ENCODE measurements around the gene TNS1. TPM values are rescaled to one million over a fixed set of nuclear protein-coding genes. Genes with fewer than 3 reads are reported as not detected.

TNS1 gene
- total RNA-seq, 1 donor from 2014 or later, result 25.1 TPM

- TF ChIP-seq CTCF (conservative IDR thresholded peaks at IDR 0.05; ENCODE audit: low read depth, low read length), result no peak
- DNase-seq (ENCODE audit: low read depth), result no peak
- no peak overlapping the region for H3K4me3 ChIP-seq (ENCODE audit: low read depth, low read length)
Measured at GRCh38 chr2:217828336-217828735, 174.5 kb downstream of the TNS1 start.

GRCh38 chr2:217827430-217828201 lies 175.2 kb downstream of the TNS1 start:
- no peak for TF ChIP-seq CTCF (conservative IDR thresholded peaks at IDR 0.05; ENCODE audit: low read depth, low read length)
- DNase-seq (ENCODE audit: low read depth), result no peak
- H3K4me3 ChIP-seq (ENCODE audit: low read depth, low read length), result no peak overlapping the region

GRCh38 chr2:217826991-217827390 lies 175.8 kb downstream of the TNS1 start:
- H3K4me3 ChIP-seq (ENCODE audit: low read depth, low read length), result no peak overlapping the region
- DNase-seq (ENCODE audit: low read depth), result no peak
- TF ChIP-seq CTCF (conservative IDR thresholded peaks at IDR 0.05; ENCODE audit: low read depth, low read length), result no peak

GRCh38 chr2:217826520-217826919 lies 176.3 kb downstream of the TNS1 start:
- DNase-seq (ENCODE audit: low read depth), result no peak
- TF ChIP-seq CTCF (conservative IDR thresholded peaks at IDR 0.05; ENCODE audit: low read depth, low read length), result no peak
- H3K4me3 ChIP-seq (ENCODE audit: low read depth, low read length), result no peak overlapping the region

- H3K4me3 ChIP-seq (ENCODE audit: low read depth, low read length), result no peak overlapping the region
- no peak for TF ChIP-seq CTCF (conservative IDR thresholded peaks at IDR 0.05; ENCODE audit: low read depth, low read length)
- no peak for DNase-seq (ENCODE audit: low read depth)
Measured at GRCh38 chr2:217825469-217826235, 177.1 kb downstream of the TNS1 start.

DNA sequence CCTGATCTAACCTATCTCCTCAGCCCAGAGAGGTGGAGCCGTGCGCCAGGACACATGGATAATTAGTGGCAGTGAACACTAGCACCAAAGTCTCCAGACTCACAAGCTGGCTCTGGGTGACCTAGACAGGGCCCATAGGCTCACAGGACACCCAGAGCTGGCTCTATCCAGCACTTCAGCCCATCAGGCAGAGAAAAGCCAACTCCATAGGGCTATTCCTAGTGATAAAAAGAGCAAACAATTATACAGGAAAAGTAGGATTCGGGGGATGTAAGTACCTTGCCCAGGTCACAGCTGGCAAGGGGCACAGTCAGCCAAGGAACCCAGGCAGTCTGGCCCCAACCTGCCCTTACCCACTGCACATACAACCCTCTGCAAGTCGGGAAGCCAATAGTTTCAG lies 178.6 kb downstream of the TNS1 start:
- no peak for TF ChIP-seq CTCF (conservative IDR thresholded peaks at IDR 0.05; ENCODE audit: low read depth, low read length)
- DNase-seq (ENCODE audit: low read depth), result no peak
- no peak overlapping the region for H3K4me3 ChIP-seq (ENCODE audit: low read depth, low read length)

Data from epithelial cell of proximal tubule (primary cell).